HG03432 (cell line): ENCODE results near the gene CFAP46.
"Not testable (repeated sequence)": the region's sequence is repeated elsewhere in the genome, so short reads cannot be mapped to it uniquely, and the experiment has no call there.

ENCODE experiments used
- ATAC-seq: cut with Tn5 transposase; IDR thresholded peaks from one replicate; pipeline ENCODE4 v1.9.1; 2021; ENCODE audit warnings: mild to moderate bottlenecking, moderate library complexity; ENCODE audit not compliant: unreplicated experiment

Gene CFAP46

DNA sequence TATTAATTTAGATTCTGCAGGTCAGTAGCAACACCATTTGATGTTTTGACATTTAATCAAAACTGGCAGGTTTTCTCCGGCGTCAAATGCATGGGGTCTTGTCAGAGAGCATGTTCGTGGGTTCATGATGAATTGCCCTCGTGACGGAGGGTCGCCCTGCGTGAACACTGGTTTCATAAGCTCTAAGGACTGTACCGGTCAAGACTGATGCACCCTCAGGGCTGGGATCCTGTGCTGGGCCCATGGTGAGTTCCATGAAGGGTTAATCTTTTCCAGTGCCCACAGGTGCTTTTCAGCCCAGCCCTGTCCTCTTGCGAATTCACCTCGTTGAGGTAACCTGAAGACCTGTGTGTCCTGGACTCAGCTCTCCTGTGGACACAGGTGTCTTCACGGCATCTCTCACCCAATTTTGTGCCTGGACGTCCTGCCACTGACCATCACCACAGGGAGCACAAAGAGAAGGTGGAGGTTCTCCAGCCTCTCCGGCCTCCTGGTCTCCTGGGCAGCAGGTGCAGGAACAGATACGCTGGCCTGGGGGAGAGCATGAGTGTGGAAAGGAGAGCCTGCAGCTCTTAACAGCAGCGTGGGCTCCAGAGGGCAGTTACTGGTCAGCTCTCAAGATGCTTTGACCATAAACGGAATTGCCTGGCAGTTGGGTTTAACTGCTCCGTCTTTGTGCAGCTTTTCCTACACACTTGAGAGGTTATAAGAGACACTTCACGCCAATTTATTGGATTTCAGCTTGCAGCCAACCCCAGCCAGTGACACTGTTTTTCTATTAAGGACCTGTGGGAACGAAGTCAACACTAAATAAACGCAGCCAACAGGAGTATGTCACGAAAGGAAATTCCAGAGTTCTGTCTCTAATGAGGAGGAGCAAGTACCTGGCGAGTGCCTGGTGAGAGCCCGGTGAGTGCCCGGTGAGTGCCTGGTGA is 37.4 kb upstream of the CFAP46 start:
- ATAC-seq, result no peak

DNA sequence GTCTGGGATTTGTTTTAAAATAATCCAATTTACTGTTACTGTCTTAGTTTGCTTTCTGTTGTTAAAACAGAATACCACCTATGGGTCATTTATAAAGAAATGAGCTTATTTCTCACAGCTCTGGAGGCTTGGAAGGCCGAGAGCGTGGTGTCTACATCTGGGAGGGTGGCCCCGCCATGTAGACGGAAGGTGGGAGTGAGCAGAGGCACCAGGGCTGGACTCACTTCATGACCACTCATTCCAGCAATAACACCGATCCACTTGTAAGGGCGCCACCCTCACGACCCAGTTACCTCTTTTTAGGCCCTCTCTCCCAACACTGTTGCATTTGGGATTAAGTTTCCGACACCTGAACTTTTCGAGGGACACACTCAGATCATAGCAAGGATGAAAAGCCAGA is 36.2 kb upstream of the CFAP46 start:
- no peak for ATAC-seq

DNA sequence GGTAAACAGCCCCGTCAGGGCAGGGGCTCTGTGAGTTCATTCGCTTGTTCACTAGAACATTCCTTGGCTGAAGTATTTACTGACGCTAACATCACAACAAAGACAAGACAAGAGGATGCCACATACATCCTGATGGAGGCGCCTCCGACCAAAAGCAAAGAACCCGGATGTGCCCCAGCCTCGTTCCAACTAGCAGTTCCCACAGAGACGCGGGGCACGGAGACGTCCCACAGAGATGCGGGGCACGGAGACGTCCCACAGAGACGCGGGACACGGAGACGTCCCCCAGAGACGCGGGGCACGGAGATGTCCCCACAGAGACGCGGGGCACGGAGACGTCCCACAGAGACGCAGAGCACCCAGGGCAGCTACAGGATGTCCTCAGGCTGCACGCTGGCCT is 35.4 kb upstream of the CFAP46 start:
- no peak for ATAC-seq

DNA sequence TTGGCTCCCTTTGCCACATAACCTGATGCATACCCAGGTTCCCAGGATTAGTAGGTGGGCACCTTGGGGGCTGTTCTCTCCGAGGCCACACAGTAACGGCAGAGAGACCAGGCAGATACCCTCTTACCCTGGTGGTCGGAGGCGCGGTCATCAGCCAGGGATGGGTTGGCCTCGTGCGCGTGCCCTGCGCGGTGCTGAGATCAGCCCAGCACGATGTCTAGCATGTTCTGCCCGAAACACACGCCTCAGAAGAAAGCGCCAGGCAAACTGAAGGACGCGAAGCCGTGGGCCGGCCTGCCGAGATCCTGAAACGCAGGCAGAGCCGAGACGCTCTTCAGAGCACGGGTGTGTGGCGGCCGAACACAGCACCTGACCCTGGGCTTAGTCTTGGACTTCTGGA is 34.7 kb upstream of the CFAP46 start:
- ATAC-seq, result no peak

DNA sequence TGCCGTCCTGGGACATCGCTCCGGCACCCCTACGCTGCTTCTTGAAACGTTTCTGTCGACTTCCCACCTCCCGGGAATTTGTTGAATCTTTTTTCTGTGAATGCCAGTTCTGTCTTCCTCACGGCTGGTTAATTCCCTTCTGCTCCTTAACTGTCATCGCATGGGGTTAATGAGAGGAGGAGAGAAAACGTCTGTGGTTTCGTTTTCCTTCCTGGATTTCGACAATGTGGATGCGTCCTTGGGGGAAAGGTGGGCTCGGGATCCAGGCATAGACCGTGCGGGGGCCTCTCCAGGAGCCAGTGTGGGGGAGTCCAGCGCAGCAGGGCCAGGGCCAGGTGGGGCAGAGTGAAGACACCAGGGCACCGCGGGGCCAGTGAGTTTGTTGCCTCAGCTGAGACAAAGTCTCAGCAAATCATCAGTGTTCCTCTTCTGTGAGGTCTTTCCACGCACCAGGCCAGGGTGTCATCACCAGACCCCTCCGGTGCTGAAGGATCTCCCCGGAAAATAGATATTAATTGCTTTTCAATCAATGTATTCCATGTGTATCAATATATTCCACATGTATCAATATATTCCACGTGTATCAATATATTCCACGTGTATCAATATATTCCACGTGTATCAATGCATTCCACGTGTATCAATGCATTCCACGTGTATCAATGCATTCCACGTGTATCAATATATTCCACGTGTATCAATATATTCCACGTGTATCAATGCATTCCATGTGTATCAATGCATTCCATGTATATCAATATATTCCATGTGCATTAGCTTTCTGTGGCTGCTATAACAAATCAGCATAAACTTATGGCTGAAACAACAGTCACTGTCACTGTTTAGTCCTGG is 33.7 kb upstream of the CFAP46 start:
- no peak for ATAC-seq

DNA sequence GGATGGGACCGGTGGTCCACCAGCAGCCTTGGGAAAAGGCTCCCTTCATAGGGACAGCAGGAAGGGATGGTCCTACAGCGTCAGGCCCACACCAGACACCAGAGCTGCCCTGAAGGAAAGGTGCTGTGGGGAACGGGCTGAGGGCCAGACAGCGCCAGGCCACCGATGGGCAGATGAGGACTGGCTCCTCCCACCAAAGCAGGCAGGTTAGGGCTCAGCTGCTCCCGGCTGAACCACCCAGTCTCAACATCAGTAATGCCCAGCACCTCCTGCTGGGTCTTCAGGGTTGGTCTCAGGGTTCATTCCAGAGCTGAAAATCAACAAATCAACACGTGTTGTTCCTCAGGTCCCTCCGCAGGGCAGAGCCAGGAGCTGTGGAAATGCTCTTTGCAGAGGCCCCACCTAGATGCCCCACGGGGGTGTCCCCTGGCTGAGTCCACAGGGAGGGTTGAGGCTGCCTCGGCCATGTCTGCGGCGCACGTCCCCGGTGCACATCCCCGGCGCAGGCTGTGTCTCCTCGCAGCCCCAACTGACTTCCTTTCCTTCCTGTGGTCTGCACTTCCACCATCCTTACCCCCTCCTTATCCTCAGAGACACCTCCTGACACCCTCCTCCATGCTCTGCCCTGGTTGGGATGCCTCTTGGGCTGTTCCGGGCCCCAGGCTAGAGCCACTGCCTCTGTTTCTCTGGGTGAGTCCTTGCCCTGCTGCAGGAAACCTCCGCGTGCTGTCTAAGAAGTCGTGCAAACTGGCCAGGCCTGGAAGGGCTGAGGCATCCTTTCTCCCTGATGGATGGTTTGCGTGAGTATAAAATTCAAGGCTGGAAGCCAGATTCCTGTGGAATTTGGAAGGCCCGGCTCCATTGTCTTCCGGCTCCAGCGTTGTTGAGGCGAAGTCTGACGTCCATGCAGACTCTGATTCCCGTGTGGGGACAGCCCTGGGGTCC is 32.8 kb upstream of the CFAP46 start:
- no peak for ATAC-seq

DNA sequence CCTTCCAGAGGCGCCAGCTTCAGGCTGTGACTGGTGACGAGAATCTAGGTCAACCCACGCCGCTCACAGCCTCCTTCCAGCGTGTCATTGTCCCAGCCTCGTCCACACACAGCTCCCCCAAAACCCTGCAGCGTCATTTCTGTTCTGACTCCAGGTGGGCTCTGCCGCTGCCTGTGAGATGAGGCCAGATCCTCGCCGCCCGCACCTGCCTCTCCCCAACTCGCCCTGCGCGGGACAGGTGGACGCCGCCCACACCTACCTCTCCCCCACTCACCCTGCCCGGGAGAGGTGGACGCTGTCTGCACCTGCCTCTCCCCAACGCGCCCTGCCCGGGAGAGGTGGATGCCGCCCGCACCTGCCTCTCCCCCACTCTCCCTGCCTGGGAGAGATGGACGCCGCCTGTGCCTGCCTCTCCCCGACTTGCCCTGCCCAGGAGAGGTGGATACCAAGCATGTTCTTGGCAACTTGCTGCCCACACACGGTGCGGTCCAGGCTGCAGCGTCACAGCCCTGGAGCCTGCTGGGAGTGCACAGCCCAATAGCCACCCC is 32.0 kb upstream of the CFAP46 start:
- ATAC-seq, result no peak

DNA sequence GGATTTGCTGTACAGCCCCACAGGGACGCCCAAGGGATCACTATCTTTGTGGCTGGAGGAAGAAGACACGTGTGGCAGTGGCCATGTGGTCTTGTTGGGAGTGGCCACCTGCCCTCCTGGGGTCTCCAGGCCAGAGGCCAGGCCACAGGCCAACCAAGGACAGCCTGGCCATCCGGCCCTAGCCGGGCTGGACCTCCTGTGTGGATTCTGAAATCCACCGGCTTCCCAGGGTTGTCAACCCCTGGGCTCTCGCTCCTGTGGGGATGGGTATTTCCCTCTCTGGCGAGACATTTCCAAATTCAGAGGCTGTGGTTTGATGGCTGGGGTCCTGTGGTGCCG is 31.5 kb upstream of the CFAP46 start:
- no peak for ATAC-seq

DNA sequence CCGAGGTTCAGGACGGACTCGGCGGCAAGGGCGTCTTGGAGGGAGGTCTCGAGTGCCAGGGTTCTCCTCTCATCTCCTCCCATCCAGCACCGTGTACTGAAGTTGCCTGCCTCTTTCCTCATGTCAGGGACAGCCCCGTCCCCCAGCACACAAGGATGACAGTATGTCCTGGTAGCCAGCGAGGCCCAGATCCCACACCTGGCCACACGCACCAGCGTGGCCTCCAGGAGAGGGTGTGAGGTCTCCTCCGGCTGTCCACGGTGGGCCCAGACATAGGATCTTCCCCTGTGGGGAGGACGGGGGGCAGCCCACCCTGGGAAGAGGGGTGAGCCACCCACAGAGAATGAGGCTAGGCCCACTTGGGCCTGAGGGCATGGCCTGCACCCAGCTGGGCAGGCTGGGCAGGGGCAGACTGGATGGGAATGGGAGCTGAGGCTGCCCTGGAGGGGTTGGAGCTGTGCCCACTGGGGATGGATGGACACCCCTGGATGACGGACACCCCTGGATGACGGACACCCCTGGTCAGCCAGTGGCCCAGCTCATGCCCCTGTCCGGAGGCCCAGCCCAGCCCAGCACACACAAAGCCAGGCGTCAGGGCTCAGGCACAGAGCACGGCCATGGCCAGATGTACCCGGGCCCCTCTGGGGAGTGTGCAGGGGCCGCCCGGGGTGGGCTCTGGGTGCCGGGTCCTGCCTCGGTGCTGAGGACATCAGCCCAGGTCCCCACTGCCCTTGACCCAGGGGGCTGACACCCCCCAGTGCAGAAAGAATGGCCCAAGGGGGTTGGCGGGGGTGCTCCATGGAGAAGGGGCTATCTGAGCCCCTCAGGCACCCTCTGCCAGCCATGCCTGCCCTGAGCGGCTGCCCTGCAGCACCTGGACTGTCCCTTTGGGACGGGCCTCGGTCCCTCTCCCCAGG is 30.9 kb upstream of the CFAP46 start:
- no peak for ATAC-seq

DNA sequence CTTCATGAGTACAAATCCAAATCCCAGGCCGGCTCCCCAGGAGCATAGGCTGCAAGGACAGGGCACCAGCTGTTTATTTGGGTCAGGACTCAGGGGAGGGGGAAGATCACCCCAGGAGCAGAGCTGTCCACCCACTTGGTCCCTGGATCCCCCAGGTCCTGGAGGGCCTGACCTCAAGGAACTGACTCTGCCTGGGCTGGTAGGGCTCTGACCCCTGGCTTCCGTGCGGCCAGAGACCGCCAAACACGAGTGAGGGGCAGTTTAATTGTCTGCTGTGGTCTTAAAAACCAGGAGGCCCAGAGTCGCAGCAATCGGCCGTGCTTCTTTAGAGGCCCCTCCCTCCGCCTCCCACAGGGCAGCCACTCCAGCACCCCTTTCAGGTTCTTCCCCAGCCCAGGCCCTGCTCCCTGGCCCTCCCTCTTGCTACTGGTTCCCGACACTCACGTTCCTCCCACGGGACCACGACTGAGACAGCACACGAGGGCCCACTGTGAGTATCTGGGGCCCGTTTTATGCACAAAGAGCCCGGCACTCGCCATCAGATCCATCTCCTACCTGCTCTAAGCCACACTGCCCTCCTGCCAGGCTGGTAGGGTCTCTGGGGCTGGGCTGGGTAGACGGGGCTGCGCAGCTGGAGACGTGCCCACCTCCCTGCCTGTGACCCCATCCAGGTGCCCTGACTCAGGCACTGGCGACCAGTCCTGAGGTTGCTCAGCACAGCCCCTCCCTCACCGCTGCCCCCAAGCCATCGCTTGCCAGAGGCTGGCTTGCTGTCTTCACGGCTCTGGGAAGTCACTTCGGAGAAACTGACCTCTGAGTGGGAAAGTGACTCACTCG is 30.0 kb upstream of the CFAP46 start:
- ATAC-seq, result no peak

DNA sequence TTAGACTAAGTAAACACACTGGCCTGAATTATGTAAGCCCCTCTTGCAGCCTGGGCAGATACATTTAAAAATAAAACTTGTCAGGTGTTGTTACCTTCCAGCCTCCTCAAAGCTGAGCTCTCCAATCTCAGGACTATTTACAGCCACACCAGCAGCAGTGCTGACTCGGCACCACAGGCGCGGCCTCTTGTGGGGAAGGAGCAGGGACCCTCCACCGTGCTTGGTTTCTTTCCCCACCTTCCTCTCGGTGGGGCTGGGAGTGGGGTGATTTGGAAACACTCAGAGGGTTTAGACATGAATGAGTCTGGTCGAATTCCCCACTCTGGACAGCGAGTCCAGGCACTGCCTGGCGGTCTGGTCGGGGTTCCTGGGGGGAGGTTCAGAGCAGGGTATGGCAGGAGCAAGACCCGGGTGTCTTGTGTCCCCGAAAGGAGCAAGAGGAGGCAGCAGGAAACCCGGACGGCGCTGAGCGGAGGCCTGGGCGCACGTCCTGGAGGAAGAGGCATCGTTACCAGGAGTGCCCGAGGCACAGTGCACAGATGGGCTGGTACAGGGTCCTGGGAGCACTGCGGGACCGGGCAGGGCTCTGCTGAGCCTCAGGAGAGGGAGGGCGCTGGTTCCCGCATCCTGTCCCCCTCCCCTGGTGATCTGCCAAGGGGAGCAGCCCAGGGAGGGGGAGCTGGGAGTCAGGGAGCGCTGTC is 29.2 kb upstream of the CFAP46 start:
- no peak for ATAC-seq

DNA sequence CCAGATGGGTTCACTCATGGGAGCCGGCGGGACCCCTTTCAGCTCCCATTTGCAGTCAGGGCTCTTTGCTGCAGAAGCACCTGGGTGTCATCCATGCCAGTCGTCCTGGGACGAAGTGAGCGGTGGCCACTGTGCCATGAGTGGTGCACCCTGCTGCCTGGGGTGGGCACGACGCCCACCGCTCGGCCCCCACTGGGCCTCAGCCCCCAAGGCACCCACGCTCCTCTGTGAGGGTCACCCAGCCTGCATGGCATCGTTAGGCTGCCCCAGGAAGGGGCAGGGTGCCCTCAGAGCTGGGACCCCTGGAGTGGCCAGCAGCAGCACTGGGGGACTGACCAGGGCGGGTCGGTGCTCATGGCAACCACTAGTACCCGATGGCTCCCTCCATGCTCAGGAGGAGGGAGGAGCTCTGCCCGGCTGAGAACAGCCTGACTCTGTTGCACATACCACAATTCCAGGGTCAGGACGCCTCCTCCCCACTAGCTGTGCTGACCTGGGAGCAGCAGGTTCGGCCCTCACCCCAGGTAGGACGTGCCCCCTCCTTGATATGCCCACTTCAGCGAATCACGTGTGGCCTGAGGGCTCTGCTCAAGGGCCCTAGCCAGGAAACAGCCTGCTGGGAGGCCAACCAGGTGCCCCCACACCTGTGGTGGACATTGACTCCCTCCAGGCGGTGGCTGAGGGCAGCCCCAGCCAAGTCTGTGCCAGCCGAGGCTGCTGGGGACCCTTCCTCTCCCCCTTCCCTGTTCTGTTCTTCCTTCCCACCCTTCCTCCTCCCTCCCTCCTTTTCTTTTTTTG is 28.5 kb upstream of the CFAP46 start:
- ATAC-seq, result no peak

DNA sequence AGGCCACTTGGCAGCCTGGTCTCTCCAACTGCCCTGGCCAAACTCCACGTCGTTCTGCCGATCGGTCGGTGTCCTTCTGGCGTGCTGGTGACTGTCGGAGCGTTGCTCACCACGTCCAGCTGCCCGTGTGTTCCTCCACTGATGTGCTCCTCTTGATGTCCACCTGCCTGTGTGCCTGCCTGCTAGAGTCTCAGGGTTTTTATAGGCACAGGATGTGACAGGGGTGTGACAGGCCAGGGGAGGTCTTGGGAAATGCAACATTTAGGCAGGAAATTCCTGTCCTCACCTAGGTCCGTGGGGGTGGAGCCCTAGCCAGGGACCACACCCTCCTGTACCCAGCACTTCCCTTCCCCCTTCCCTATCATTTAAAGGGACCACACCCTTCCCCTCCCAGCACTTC is 25.2 kb upstream of the CFAP46 start:
- no peak for ATAC-seq

DNA sequence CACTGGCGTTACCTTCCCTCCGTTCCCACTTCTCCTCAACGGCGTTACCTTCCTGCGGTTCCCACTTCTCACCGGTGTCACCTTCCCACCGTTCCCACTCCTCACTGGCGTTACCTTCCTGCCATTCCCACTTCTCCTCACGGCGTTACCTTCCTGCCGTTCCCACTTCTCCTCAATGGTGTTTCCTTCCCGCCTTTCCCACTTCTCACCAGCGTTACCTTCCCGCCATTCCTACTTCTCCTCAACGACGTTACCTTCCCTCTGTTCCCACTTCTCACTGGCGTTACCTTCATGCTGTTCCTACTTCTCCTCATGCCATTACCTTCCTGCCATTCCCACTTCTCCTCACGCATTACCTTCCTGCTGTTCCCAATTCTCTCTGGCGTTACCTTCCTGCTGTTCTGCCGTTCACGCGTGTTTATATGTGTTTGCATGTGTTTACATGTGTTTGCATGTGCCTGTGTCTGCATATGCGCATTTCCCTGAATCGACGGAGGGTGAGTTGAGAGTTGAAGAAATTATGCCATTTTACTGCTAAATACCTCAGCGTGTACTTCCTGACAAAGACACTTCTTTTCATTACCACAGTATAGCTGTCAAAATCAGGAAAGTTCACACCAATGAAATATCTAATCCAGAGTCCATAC is 23.2 kb upstream of the CFAP46 start:
- no peak for ATAC-seq

DNA sequence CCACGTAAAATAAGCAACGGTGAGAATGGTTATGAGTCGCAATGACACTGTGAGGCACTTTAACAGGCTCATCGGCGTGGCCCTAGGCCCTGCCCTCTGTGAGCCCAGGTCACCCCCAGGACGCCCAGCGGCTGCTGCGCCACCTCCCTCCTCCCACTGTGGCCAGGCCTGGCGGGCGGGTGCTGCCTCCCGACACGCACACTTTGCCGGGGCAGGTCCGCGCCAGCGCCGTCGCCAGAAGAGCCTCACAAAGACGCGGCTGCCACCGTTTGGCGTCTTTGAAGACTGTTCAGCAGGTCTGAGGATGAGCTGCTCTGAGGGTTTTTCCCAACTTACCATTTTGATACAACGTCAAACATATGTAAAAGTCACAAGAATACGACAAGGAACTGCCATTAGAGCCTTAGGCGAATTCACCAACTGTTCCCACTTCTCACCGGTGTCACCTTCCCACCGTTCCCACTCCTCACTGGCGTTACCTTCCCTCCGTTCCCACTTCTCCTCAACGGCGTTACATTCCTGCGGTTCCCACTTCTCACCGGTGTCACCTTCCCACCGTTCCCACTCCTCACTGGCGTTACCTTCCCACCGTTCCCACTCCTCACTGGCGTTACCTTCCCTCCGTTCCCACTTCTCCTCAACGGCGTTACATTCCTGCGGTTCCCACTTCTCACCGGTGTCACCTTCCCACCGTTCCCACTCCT is 22.5 kb upstream of the CFAP46 start:
- not testable (repeated sequence) for ATAC-seq

DNA sequence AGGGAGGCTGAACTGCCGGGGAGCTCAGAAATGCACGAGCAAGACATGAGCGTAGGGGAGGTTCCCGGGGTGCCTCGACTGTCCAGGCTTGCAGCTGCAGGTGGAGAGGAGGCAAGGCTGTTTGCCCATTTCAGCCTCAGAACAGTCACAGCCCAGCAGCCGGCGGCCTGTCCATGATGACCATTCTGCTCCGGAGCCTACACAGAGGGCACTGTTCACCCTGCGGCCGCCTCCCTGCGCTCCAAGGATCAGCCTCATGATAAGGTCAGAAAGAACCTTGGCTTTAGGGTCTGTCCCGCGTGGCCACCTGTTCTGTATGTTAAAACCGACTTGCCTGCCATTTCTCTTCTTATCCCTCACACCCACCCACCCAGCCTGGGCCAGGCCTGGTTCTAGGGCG is 21.9 kb upstream of the CFAP46 start:
- no peak for ATAC-seq
